ENCODE results near the gene TEX19.
"Not testable (repeated sequence)": the region's sequence is repeated elsewhere in the genome, so short reads cannot be mapped to it uniquely, and the experiment has no call there.

TEX19 gene

DNA sequence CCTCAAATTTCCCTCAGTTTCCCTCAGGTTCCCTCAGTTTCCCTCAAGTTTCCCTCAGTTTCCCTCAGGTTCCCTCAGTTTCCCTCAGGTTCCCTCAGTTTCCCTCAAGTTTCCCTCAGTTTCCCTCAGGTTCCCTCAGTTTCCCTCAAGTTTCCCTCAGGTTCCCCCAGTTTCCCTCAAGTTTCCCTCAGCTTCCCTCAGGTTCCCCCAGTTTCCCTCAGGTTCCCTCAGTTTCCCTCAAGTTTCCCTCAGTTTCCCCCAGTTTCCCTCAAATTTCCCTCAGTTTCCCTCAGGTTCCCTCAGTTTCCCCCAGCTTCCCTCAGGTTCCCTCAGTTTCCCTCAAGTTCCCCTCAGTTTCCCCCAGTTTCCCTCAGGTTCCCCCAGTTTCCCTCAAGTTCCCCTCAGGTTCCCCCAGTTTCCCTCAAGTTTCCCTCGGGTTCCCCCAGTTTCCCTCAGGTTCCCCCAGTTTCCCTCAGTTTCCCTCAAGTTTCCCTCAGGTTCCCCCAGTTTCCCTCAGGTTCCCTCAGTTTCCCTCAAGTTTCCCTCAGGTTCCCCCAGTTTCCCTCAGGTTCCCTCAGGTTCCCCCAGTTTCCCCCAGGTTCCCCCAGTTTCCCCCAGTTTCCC is 516 bp downstream of the TEX19 start:
- DNase-seq: not testable (repeated sequence)

DNA sequence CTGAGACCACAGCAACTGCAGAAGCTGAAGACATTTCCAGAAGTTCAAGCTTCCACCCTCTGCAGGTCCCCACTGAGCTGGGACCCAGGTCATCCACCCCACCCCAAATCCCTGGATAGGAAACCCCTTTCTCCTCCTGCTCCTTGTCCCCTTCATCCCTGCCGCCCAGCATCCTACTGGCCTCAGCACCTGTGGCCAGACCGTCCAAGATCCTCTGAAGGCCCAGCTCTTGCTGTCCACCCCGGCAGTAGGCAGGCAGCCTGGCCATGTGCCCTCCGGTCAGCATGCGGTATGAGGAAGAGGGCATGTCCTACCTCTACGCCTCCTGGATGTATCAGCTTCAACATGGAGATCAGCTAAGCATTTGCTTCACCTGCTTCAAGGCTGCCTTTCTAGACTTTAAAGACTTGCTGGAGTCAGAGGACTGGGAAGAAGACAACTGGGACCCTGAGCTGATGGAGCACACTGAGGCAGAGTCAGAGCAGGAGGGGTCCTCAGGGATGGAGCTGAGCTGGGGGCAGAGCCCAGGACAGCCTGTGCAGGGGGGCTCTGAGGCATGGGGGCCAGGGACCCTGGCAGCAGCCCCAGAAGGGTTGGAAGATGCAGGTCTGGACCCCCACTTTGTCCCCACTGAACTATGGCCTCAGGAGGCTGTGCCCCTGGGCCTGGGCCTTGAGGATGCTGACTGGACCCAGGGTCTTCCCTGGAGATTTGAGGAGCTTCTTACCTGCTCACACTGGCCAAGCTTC is 3.0 kb downstream of the TEX19 start:
- no peak for DNase-seq

DNA sequence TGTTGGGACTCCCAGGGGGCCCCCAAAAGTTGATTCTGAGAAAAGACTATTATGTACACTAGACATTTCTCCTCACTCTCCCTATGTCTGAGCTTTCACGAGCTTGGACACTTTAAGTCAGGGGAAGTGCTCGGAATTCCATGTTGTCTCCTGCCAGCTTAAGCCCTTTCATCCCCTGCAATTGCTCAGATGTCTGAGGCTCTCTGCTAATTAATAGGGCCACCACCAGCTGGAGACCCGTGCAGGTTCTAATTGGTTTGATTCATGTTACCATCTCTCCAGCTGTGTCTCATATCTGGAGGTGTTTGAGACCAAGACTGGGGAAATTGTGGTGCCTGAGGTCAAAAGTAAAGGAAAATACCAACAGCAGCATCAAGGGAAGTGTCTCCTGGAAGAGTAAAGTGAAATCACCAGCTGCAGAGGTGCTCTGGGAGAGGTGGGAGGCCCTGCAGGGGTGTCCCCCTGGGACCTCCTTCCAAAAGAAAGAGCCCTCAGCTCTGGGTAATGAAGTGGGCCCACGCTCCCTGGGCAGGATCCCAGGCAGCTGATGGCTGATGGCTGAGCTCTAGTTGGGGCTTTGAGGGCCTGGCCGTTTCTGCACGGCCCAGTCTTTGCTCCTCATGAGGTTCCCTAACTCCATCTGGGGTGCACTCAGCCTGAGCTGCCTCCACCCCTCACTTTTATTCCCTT is 6.7 kb downstream of the TEX19 start:
- no peak for DNase-seq

DNA sequence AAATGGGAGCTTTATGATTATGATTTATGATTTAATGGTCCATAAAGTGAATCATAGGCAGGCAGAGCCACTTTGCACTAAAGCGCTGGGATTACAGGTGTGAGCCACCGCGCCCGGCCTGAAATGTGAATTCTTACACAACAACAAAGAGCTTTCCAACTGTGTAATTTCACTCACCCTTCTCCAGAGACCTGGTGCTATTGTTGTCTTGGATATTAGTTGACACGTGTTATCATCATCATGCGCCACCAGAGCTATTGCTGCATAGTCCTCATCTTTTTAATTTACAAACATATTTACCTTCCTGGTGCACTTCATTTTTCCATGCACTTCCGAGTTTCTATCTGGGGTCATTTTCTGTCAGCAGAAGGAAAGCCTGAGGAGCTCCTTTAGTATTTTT is 7.7 kb downstream of the TEX19 start:
- DNase-seq: no peak

DNA sequence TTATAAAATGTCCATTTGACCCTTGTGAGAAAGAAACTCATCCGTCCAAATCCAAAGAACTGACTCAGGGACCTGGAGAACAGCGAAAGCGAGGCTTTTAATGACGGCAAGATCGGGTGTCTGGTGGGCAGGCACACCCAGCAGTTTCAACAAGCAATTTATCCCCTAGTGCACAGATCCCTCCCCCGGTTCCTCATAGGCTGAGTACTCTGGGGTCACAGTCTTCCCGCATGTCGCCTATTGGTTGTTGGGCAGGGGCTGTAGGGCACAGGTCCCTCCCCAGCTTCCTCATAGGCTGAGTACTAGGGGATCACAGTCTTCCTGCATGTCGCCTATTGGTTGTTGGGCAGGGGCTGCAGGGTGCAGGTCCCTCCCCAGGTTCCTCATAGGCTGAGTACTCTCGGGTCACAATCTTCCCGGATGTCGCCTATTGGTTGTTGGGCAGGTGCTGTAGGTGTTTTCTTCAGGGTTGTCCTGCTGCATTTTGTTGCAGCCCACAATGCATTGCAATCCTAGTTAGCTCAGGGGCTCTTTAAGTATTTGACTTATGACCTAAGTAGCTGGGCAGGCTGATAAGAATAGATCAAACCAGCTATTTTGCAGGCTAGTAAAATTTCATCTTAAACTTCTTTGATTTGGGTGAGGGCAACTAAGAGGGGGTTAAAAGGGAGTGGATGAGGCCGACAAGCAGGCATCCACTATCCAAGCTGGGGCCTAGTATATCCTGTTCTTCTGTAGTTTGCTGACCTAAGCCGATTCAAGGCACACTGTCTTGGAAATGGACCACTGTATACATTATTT is 8.9 kb downstream of the TEX19 start:
- DNase-seq: peak; percentile 46

DNA sequence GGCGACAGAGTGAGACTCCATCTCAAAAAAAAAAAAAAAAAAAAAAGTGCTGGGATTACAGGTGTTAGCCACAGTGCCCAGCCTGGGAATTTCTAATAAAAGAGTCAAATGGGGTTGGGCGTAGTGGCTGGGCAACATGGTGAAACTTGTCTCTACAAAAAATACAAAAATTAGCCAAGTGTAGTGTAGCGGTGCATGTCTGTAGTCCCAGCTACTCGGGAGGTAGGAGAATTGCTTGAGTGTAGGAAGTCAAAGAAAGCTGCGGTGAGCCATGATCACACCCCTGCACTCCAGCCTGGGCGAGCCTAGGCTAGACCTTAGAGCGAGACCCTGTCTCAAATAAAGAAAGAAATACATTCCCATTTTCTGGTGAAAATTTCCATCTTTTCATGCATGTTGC is 10.2 kb downstream of the TEX19 start:
- DNase-seq: no peak

DNA sequence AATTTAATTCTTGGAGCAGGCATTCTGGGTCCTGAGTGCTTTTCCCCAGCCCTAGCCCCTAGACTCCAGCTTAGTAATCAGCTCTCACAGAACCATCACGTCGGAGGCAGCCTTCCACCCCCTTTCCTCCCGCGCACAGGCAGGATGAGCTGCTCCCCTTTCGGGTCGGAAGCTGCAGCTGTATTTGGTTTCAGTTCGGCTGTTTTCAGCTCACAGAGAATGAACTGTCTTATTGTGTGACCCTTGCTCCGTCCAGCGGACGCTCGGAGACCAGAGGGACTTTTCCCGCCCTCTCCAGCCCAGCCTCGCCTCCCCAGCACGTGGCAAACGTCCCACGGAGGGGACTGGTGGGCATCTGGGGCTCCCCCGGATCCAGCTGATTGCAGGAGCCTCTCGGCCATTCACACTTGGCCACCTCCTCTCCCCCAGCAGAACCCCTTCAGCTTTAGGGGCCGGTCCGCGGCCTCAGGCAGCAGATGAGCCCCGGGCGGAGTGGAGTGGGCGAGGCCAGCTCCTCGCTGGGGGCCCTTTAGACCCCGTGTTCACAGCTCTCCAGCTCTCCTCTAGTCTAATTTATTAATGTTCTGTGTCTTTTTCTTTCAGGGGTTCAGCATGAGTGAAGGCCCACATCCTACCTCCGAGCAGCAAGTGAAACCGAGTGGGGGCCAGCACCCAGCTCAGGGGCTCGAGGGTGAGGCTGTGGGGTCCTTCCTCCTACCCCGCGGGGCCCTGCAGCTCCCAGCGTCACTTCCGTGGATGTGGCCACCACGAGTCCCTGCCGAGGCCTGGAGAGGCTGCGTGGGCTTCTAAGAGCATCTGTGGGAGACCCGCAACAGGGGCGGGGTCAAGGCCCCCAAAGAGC is 11.7 kb downstream of the TEX19 start:
- DNase-seq: no peak

DNA sequence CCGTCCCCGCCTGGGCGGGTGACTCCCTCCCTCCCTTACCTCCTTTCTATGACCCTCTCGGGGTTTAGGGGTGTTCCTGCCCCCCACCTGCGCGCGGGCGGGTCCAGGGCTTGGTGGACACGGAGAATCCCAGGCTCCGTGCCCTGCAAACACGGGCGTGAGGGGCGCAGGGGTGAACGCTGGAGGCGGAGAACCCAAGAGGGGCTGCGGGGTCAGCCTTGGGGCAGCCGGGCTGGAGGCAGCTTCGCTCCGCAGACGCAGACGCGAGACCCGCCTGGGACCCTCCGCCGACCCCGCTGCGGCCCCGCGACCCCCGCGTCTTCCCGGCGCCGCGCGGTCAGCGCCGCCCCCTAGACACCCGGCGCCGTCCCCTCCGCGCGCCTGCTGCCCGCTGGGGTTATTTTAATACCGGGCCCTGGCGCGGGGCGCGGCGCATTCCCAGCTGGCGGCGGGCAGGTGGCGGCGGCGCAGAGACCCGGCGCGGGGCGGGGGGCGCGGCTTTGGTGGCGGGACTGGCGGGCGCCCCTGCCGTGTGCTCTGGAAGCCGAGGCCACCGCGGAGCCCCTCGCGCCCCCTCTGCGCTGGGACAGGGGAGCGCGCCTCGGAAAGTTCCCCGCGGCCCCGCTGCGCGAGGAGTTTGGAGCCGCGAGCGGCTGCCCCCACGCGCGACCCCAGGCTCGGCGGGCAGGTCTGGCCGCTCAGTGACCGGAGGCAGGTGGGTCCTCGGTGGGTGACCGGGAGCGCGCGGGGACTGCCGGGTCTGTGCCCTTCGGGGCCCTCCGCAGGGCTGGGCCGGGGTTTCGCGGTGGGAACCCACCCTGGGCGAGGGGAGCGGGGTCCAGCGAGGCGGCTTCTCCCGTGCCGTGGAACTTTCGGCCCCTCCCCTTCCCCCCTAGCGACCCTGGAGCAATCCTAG is 12.5 kb downstream of the TEX19 start, which contains the start of gene UTS2R:
TSS of gene UTS2R (plus strand) at position 433 of the 916 bp plus-strand sequence. CDS start 2,560 bp downstream, outside the sequence.
- no peak for DNase-seq

DNA sequence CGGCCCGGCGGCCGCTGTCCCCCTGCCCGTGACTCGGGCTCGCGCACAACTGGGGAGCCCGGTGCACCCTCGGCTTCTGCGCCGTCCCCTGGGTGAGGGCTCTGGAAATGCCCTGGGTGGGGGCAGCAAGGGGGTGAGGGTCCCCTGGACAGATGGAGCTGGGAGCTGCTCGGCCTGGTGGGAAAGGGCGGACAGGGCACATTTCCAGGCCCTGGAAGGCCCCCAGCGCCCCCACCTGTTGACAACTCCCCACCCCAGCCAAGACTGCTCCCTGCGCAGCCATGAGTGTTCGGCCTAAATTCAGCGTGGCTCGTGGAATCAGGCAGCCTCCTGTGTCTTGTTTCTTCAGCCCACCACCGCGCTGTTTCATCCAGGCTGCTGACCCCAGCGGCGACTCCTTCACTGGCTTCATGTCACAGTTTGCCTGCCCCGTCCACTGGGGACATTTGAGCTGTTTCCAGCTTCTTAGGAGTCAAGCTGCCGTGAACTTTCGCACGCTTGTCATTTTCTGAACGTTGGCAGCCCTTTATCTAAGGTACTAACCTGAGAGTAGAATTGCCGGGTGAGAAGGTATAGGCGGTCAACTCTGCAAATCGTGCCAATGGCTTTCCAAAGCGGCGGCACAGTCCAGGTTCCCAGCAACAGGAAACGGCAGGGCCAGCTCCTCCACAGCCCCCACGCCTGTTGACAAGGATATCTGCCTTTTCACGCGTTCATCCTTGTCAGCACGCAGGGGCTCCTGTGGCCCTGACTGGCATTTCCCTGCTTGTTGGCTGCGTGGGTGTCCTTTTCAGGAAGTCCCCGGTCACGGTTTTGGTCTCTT is 13.4 kb downstream of the TEX19 start:
- no peak for DNase-seq

DNA sequence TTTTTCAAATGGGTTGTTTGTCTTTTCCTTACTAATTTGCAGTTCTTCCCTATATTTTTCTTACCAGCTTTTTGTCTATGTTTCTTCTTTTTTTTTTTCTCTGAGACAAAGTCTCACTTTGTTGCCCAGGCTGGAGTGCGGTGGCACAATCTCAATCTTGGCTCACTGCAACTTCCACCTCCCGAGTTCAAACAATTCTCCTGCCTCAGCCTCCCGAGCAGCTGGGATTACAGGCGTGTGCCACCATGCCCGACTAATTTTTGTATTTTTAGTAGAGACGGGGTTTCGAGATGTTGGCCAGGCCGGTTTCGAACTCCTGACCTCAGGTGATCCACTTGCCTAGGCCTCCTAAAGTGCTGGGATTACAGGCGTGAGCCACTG is 14.0 kb downstream of the TEX19 start:
- DNase-seq: not testable (repeated sequence)

DNA sequence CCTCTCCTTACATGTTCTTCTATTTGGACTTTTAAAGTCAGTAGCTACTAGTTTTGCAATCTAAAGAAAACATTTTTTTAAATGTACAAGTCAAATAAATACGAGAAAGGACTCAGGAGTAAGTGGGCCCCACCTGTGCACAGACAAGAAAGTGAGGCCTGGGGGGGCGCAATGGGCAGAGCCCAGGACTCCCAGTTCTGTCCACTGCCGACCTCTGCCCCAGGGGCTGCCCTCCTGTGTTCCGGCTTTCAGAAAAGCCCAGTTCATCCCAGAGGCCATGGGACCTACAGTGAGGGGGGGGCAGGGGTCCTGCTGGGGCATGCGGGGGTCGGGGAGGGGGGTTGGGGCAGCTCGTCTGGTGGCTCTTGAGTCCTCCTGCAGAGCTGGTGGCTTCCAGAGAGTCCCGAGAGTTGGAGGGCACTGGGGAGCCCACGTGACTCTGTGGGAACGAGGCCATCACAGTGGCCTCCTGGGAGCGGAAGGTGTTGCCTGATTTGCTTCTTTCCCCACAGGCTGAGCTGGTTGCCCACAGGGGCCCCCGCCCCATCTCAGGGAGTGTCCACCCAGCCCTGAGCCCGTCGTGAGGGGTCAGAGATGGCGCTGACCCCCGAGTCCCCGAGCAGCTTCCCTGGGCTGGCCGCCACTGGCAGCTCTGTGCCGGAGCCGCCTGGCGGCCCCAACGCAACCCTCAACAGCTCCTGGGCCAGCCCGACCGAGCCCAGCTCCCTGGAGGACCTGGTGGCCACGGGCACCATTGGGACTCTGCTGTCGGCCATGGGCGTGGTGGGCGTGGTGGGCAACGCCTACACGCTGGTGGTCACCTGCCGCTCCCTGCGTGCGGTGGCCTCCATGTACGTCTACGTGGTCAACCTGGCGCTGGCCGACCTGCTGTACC is 14.9 kb downstream of the TEX19 start:
- no peak for DNase-seq

DNA sequence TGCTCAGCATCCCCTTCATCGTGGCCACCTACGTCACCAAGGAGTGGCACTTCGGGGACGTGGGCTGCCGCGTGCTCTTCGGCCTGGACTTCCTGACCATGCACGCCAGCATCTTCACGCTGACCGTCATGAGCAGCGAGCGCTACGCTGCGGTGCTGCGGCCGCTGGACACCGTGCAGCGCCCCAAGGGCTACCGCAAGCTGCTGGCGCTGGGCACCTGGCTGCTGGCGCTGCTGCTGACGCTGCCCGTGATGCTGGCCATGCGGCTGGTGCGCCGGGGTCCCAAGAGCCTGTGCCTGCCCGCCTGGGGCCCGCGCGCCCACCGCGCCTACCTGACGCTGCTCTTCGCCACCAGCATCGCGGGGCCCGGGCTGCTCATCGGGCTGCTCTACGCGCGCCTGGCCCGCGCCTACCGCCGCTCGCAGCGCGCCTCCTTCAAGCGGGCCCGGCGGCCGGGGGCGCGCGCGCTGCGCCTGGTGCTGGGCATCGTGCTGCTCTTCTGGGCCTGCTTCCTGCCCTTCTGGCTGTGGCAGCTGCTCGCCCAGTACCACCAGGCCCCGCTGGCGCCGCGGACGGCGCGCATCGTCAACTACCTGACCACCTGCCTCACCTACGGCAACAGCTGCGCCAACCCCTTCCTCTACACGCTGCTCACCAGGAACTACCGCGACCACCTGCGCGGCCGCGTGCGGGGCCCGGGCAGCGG is 15.7 kb downstream of the TEX19 start:
- no peak for DNase-seq

DNA sequence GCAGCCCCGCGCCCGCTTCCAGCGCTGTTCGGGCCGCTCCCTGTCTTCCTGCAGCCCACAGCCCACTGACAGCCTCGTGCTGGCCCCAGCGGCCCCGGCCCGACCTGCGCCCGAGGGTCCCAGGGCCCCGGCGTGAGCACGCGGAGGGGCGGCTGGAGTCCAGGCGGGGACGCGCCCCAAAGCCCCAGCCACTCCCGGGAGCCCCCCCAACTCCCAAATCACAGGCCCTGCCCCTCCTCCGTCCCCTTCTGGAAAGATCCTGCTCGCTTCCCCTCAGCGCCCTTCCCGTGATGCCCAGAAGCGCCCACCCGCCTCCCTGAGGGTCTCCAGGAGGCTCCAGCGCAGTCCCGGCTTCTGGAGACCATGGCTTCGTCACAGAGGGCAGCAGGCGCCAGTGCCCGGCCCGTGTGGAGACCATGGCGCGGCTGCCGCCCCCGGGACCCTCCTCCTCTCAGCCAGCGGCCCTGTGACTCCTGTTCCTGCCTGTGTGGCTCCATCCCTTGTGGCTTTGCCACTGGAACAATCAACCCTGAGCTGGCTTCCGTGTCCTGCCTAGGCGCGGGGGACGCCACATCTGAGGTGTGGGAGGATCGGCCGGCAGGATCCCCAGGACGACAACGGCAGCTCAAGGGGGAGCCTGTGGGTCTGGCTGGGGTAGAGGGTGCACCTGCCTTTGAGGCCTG is 16.5 kb downstream of the TEX19 start:
- DNase-seq: no peak

DNA sequence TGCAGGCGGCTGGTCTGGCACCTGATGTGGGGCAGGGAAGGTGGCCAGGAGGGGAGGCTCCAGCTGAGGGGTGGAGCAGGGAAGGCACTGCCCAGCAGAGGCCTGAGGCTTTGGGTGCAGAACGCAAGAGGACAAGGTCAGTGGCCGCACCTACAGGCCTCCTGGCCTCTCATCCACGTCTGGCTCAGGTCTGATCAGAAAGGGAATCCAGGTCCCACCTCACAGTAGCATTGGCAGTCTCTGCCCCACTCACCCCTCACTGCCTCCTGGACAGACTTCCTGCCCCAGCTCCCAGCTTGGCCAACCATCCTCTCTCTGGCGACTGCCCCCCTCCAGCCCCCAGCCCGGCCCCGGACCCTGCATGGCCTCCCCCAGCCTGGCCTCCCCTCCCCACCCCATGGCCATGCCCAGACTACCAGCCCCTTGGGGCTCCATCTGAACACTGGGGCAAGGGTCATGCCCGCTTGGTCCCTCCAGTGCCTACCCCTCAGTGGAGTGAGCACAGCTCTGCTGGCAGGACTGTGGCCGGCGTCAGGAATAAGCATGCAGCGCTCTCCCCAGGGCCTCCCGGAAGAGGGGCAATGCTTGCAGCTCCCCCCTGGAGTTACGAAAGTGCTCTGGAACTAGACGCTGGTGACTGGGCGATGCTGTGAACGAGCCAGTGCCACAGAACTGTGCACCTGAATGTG is 17.1 kb downstream of the TEX19 start:
- no peak for DNase-seq

DNA sequence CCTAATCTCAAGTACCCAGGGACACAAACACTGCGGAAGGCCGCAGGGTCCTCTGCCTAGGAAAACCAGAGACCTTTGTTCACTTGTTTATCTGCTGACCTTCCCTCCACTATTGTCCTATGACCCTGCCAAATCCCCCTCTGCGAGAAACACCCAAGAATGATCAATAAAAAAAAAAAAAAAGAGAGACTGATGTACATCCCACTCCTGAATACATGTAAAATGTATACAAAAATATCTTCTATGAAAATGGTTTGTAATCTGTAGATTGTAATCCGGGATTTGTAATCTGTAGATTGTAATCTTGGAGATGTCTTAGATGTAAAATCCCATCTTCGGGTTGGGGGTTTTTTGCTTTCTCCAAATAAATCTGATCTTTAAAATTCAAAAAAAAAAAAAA is 18.2 kb downstream of the TEX19 start:
- not testable (repeated sequence) for DNase-seq

DNA sequence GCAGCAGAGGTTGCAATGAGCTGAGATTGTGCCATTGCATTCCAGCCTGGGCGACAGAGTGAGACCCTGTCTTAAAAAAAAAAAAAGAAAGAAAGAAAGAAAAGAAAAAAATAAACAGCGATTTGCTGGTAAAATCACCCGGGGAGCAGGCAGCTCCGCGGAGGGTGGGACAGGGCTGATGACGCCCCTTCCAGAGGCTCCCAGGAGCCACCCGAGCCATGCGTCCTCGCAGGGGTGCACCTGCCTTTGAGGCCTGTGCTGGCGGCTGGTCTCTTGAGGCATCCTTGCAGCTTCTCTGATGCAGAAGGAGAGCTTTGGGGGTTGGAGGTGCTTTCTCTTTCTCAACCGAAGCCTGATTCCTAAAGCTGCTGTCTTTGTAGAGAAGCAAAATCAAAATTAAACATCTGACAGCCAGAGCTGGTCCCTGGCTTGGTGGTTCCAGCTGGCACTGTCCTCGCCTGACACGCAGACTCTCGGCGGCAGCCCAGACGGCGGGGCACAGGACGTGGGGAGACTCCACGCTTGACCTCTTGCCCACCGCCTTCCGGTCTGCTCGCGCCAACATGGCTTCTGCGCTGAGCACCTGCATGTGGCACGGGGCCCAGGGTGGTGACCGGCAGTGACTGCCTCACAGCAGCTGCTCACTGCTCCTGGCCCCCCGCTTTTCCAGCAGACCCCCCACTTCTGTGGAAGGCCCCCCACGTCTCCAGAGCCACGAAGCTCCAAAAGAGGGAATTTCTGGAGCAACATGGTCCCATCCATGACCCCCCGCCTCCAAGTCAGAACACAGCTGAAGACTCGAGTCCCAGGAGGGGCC is 19.1 kb downstream of the TEX19 start:
- DNase-seq: no peak

DNA sequence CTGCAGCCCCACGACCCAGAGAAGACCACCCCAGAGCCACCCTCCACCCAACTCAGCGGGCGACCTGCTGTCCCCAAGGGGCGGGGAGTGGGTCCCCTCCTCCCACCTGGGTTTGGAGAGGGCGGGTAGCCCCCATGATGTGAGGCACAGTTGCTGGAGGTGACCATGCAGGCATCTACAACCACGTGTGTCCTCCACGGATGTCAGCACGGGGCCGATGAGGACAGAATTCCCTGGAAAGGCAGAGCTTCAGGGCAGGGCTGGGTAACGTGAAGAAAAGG is 19.6 kb downstream of the TEX19 start:
- DNase-seq: no peak

Data from hematopoietic multipotent progenitor cell treated with erythropoietin and hydrocortisone succinate and interleukin-3 and kit ligand, for 6 days (in vitro differentiated cells).